Jurkat, Clone E6-1 (cell line): ENCODE results near the gene SLC17A9.
"Not testable (repeated sequence)": the region's sequence is repeated elsewhere in the genome, so short reads cannot be mapped to it uniquely, and the experiment has no call there.

ENCODE experiments used
- DNase-seq: peaks from one replicate; pipeline ENCODE4 v3.0.0-alpha.2; 2011; ENCODE audit warnings: low read depth, low spot score
- H3K4me3 ChIP-seq: 2 replicates; pipeline ENCODE4 v1.5.1; 2011; ENCODE audit warnings: mild to moderate bottlenecking, low read length, control low read depth, moderate library complexity

SLC17A9 gene

GRCh38 chr20:62918147-62918546 is 34.4 kb upstream of the SLC17A9 start:
- peak overlapping the region; percentile 32; the same call in 1 of the 2 replicates for H3K4me3 ChIP-seq
- peak; percentile 88 for DNase-seq

- DNase-seq = peak; percentile 77
- peak overlapping the region; percentile 32 for H3K4me3 ChIP-seq
Observed at GRCh38 chr20:62918831-62919230, 33.7 kb upstream of the SLC17A9 start.

- no peak overlapping the region for H3K4me3 ChIP-seq
- DNase-seq = no peak
Observed at GRCh38 chr20:62920039-62920645, 32.4 kb upstream of the SLC17A9 start.

GRCh38 chr20:62921119-62921687 is 31.3 kb upstream of the SLC17A9 start:
- peak; percentile 64 for DNase-seq
- no peak overlapping the region for H3K4me3 ChIP-seq

- peak overlapping the region; percentile 33 for H3K4me3 ChIP-seq
Observed at GRCh38 chr20:62922451-62922921, 30.0 kb upstream of the SLC17A9 start.

GRCh38 chr20:62923059-62923668 is 29.3 kb upstream of the SLC17A9 start:
- H3K4me3 ChIP-seq = peak overlapping the region; percentile 33
- DNase-seq = not testable (repeated sequence)

More at GRCh38 chr20:62922451-62922921, 30.0 kb upstream of the SLC17A9 start:
- DNase-seq = peak; percentile 83

GRCh38 chr20:62923669-62924441 is 28.7 kb upstream of the SLC17A9 start:
- no peak for DNase-seq
- peak overlapping the region; percentile 88 for H3K4me3 ChIP-seq

GRCh38 chr20:62924442-62925075 is 27.9 kb upstream of the SLC17A9 start:
- peak overlapping the region; percentile 88 for H3K4me3 ChIP-seq
- DNase-seq = no peak

GRCh38 chr20:62925076-62925419 is 27.5 kb upstream of the SLC17A9 start:
- DNase-seq = no peak
- peak overlapping the region; percentile 88 for H3K4me3 ChIP-seq

- no peak for DNase-seq
Observed at GRCh38 chr20:62925420-62926228, 26.9 kb upstream of the SLC17A9 start.

GRCh38 chr20:62926229-62927127 is 26.0 kb upstream of the SLC17A9 start, which contains the start of gene DIDO1:
Gene DIDO1, minus strand, starts transcription at chr20:62926505.
- H3K4me3 ChIP-seq = peak within 1 kb of the TSS; percentile 88
- peak; percentile 78 for DNase-seq

More at GRCh38 chr20:62925420-62926228, 26.9 kb upstream of the SLC17A9 start:
- peak overlapping the region; percentile 88 for H3K4me3 ChIP-seq

GRCh38 chr20:62927128-62927705 is 25.3 kb upstream of the SLC17A9 start:
- no peak for DNase-seq
- peak overlapping the region; percentile 88 for H3K4me3 ChIP-seq

GRCh38 chr20:62928246-62928939 is 24.1 kb upstream of the SLC17A9 start:
- peak overlapping the region; percentile 40 for H3K4me3 ChIP-seq
- no peak for DNase-seq

- peak overlapping the region; percentile 40 for H3K4me3 ChIP-seq
- DNase-seq = no peak
Observed at GRCh38 chr20:62929051-62929538, 23.4 kb upstream of the SLC17A9 start.

- DNase-seq = no peak
- H3K4me3 ChIP-seq = no peak overlapping the region
Observed at GRCh38 chr20:62931464-62931863, 21.0 kb upstream of the SLC17A9 start.

GRCh38 chr20:62933966-62934365 is 18.5 kb upstream of the SLC17A9 start:
- H3K4me3 ChIP-seq = no peak overlapping the region

More at GRCh38 chr20:62933966-62934365, 18.5 kb upstream of the SLC17A9 start:
- DNase-seq = no peak
